Glutamatergic neuron (in vitro differentiated cells): ENCODE data around the gene SDC4. TPM values are rescaled to one million over a fixed set of nuclear protein-coding genes. Genes with fewer than 3 reads are reported as not detected.

Experiments used
- DNase-seq: peaks from one replicate; pipeline ENCODE4 v3.0.0; 2022
- H3K27ac Mint-ChIP-seq: one replicate; pipeline ENCODE4 v1.8.0; 2020; ENCODE audit warnings: mild to moderate bottlenecking, mixed read lengths, inconsistent platforms; ENCODE audit not compliant: unreplicated experiment
- H3K27me3 Mint-ChIP-seq: one replicate; pipeline ENCODE4 v1.8.0; 2020; ENCODE audit warnings: mild to moderate bottlenecking, moderate library complexity, mixed read lengths, inconsistent platforms; ENCODE audit not compliant: unreplicated experiment
- H3K36me3 Mint-ChIP-seq: one replicate; pipeline ENCODE4 v1.8.0; 2020; ENCODE audit warnings: mild to moderate bottlenecking, mixed read lengths, inconsistent platforms; ENCODE audit not compliant: unreplicated experiment
- H3K4me1 Mint-ChIP-seq: one replicate; pipeline ENCODE4 v1.8.0; 2020; ENCODE audit warnings: mild to moderate bottlenecking, low read depth, mixed read lengths, inconsistent platforms; ENCODE audit not compliant: unreplicated experiment
- H3K4me3 Mint-ChIP-seq: one replicate; pipeline ENCODE4 v1.8.0; 2020; ENCODE audit warnings: mild to moderate bottlenecking, mixed read lengths, inconsistent platforms; ENCODE audit not compliant: unreplicated experiment
- H3K9me3 Mint-ChIP-seq: one replicate; pipeline ENCODE4 v1.8.0; 2020; ENCODE audit warnings: mild to moderate bottlenecking, moderate library complexity, mixed read lengths, inconsistent platforms; ENCODE audit not compliant: unreplicated experiment
- CTCF ChIP-seq: fragments of 200-600 bp; sonication (generic); IDR thresholded peaks from one replicate; pipeline ENCODE4 v1.5.0; 2021; ENCODE audit not compliant: partially characterized antibody, unreplicated experiment
- total RNA-seq: library from RNA; stranded (reverse); fragmentation: NEBNext Ultra II Directional; extraction: Animal tissue kit (Norgen Biotek cat#: 25700); gene quantifications from one replicate; pipeline ENCODE4 v1.2.1, GENCODE V29; 2021; ENCODE audit not compliant: unreplicated experiment

The SDC4 gene
- total RNA-seq, 1 donor from 2014 or later = 0.61 TPM

GRCh38 chr20:45366192-45366591, 18.0 kb upstream of the SDC4 start:
- peaks cover 11% of the 10 kb centered on the region for H3K4me1 Mint-ChIP-seq
- H3K36me3 Mint-ChIP-seq = no peaks in the 10 kb centered on the region
- H3K4me3 Mint-ChIP-seq = no peak overlapping the region
- DNase-seq = no peak
- no peak for TF ChIP-seq CTCF
- no peak overlapping the region for H3K27ac Mint-ChIP-seq
- H3K9me3 Mint-ChIP-seq = peaks cover 5% of the 10 kb centered on the region
- H3K27me3 Mint-ChIP-seq = peaks cover 4% of the 10 kb centered on the region

GRCh38 chr20:45365444-45365970, 17.3 kb upstream of the SDC4 start:
- no peaks in the 10 kb centered on the region for H3K36me3 Mint-ChIP-seq
- H3K9me3 Mint-ChIP-seq = peaks cover 5% of the 10 kb centered on the region
- DNase-seq = no peak
- peaks cover 11% of the 10 kb centered on the region for H3K4me1 Mint-ChIP-seq
- H3K27me3 Mint-ChIP-seq = peaks cover 1% of the 10 kb centered on the region
- TF ChIP-seq CTCF = no peak
- H3K27ac Mint-ChIP-seq = no peak overlapping the region
- H3K4me3 Mint-ChIP-seq = no peak overlapping the region

- Mint-ChIP-seq H3K27me3 (peaks cover 1% of the 10 kb centered on the region), H3K36me3 (no peaks in the 10 kb centered on the region), H3K27ac (peak overlapping the region; percentile 96), H3K4me3 (peak overlapping the region; percentile 97), H3K9me3 (peaks cover 5% of the 10 kb centered on the region), H3K4me1 (peaks cover 11% of the 10 kb centered on the region)
- no peak for TF ChIP-seq CTCF
- no peak for DNase-seq
Measured at GRCh38 chr20:45363611-45364492, 15.6 kb upstream of the SDC4 start.

- peak; percentile 80 for TF ChIP-seq CTCF
- peak; percentile 99 for DNase-seq
- peaks cover 11% of the 10 kb centered on the region for H3K4me1 Mint-ChIP-seq
- H3K36me3 Mint-ChIP-seq = no peaks in the 10 kb centered on the region
- peaks cover 1% of the 10 kb centered on the region for H3K27me3 Mint-ChIP-seq
- peak within 1 kb of the TSS; percentile 97 for H3K4me3 Mint-ChIP-seq
- peaks cover 5% of the 10 kb centered on the region for H3K9me3 Mint-ChIP-seq
- peak within 1 kb of the TSS; percentile 96 for H3K27ac Mint-ChIP-seq
Measured at GRCh38 chr20:45362804-45363610, 14.8 kb upstream of the SDC4 start, which contains the start of gene SYS1. TSS of gene SYS1 (plus strand) at chr20:45363156. CDS start at chr20:45363532, 376 bp downstream.
